GM18858 (cell line): Measurements from ENCODE around the gene SCAF1.

ENCODE experiments used
- ATAC-seq: cut with Tn5 transposase; IDR thresholded peaks from one replicate; pipeline ENCODE4 v1.9.1; 2021; ENCODE audit not compliant: unreplicated experiment

Gene SCAF1

GRCh38 chr19:49684983-49685553 lies 43.1 kb downstream of the SCAF1 start:
- no peak for ATAC-seq

- no peak for ATAC-seq
These were observed 43.9 kb downstream of the SCAF1 start for GRCh38 chr19:49685845-49686332.

GRCh38 chr19:49686503-49687088 lies 44.6 kb downstream of the SCAF1 start:
- ATAC-seq, result no peak

- no peak for ATAC-seq
These were observed 45.1 kb downstream of the SCAF1 start for GRCh38 chr19:49687150-49687549.

GRCh38 chr19:49687566-49688316 lies 45.7 kb downstream of the SCAF1 start:
- ATAC-seq, result no peak

GRCh38 chr19:49688531-49689132 lies 46.6 kb downstream of the SCAF1 start:
- ATAC-seq, result no peak

GRCh38 chr19:49689133-49690078 lies 47.4 kb downstream of the SCAF1 start, which contains the start of gene ADM5:
ADM5 (plus strand) TSS chr19:49689594; CDS start chr19:49689838, 244 bp downstream.
- no peak for ATAC-seq

GRCh38 chr19:49690079-49690655 lies 48.2 kb downstream of the SCAF1 start:
- ATAC-seq, result no peak

- ATAC-seq, result no peak
These were observed 48.7 kb downstream of the SCAF1 start, which contains the start of gene CPT1C for GRCh38 chr19:49690656-49691242. CPT1C (plus strand) TSS chr19:49691116; CDS start chr19:49692253, 1,137 bp downstream.

- ATAC-seq, result no peak
These were observed 49.5 kb downstream of the SCAF1 start for GRCh38 chr19:49691243-49692146.

GRCh38 chr19:49692147-49692506 lies 50.1 kb downstream of the SCAF1 start:
- ATAC-seq, result no peak

GRCh38 chr19:49696115-49696514 lies 54.1 kb downstream of the SCAF1 start:
- no peak for ATAC-seq

GRCh38 chr19:49696865-49697264 lies 54.9 kb downstream of the SCAF1 start:
- no peak for ATAC-seq

- ATAC-seq, result no peak
These were observed 57.4 kb downstream of the SCAF1 start for GRCh38 chr19:49699364-49699763.

- ATAC-seq, result no peak
These were observed 58.6 kb downstream of the SCAF1 start for GRCh38 chr19:49700563-49700962.

GRCh38 chr19:49701271-49701786 lies 59.3 kb downstream of the SCAF1 start:
- no peak for ATAC-seq

- no peak for ATAC-seq
These were observed 63.1 kb downstream of the SCAF1 start for GRCh38 chr19:49704888-49705642.

- ATAC-seq, result no peak
These were observed 63.9 kb downstream of the SCAF1 start for GRCh38 chr19:49705919-49706318.
